Stimulated activated CD4-positive, alpha-beta T cell treated with anti-CD3 and anti-CD28 coated beads, Interleukin-12 subunit alpha, Interleukin-12 subunit beta, amount 100 ng/mL, for 4 hours (primary cell): ENCODE measurements around the gene HOXC6.
"Not testable (repeated sequence)": the region's sequence is repeated elsewhere in the genome, so short reads cannot be mapped to it uniquely, and the experiment has no call there.

Source experiments
- DNase-seq: peaks from one replicate; pipeline ENCODE4 v3.0.0-alpha.2; 2020

Gene HOXC6

DNA sequence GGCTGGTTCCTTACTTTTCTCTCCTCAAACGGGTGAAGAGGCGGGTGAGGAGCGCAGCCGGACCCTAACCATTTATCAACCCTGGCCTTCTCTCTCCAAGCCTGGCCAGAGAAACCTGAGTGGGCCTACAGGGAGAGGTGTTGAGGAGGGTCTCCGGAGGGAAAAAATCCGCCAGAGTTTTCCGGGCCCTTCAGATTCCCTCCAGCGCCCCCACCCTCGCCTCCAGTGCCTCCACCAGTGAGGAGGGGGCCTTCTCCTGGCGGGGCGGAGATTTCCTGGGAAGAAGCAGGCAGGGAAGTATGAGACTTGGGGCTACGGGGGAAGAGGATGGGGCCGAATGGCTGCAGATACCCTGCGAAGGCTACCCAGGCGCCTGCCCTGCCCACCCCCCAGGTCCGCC lies 3.2 kb downstream of the HOXC6 start:
- DNase-seq: no peak

GRCh38 chr12:54032086-54032619 lies 3.9 kb downstream of the HOXC6 start:
- no peak for DNase-seq

- DNase-seq: peak; percentile 47
Observed at GRCh38 chr12:54032627-54033100, 4.4 kb downstream of the HOXC6 start, which contains the start of gene HOXC5. Gene HOXC5, plus strand, starts transcription at chr12:54033050. Its CDS starts 73 bp downstream, at chr12:54033123.

GRCh38 chr12:54033106-54033979 lies 5.1 kb downstream of the HOXC6 start:
- DNase-seq: no peak

- DNase-seq: no peak
Observed at GRCh38 chr12:54033980-54034784, 5.9 kb downstream of the HOXC6 start.

DNA sequence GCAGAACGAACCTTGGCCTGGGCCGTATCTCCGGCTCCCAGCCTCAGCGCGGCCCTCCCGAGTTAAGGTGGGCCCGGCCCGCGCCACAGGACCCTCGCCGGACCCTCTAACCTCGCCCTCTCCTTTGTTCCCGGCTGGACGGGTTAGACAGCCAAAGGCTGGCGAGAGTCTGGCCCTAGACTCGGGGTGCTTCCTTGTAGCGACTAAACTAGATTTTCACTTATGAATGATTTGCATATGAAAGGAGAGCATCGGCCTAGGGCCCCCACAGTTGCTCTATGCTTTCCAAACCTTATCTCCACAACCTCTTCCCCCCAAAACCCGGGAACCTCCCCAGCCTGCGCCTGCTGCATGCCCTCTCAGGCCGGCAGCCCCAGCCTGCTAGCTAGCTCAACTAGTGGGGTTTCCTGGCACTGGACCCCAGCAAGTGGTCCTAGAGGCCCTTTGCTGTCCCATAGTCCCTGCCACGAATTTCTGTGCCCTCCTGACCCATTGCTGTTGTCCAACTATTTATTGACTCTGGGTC lies 6.6 kb downstream of the HOXC6 start:
- no peak for DNase-seq

DNA sequence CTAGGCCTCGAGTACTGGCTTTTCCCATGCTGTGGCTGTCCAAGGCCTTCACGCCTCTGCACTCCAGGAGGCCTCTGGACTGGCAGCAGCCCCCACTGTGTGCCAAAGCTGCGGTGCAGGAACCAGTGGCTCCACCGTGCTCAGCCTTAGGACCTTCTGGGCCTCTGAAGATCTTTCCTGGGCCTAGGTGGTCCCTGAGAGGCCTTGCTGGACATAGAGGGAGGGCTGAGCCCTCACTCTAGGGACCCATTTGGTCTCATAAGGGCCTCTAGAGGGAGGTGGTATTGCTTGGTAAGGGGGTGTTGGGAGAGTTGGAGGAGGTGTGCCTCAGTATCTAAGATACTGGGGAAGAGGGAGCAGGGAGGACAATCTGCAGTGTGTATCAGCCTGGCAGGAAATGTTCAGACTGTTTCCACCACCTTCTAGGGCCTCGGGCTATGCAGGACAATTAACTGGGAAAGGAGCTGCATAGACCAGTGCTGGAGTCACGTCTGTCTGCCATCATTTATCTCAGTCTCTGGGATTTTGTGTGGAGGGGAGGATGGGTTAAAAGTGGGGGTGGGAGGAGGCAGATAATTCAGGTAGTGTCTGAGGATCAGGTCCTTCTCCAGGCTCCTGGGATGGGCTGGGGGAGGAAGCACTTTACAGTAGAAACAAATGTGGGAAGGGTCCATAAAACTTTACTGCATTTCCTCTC lies 7.5 kb downstream of the HOXC6 start:
- DNase-seq: no peak

GRCh38 chr12:54036620-54037359 lies 8.6 kb downstream of the HOXC6 start:
- DNase-seq: no peak

GRCh38 chr12:54037360-54038283 lies 9.4 kb downstream of the HOXC6 start:
- DNase-seq: no peak

- no peak for DNase-seq
Observed at GRCh38 chr12:54038284-54038870, 10.1 kb downstream of the HOXC6 start.

GRCh38 chr12:54038871-54039414 lies 10.7 kb downstream of the HOXC6 start:
- DNase-seq: no peak

GRCh38 chr12:54039417-54040147 lies 11.3 kb downstream of the HOXC6 start:
- no peak for DNase-seq

DNA sequence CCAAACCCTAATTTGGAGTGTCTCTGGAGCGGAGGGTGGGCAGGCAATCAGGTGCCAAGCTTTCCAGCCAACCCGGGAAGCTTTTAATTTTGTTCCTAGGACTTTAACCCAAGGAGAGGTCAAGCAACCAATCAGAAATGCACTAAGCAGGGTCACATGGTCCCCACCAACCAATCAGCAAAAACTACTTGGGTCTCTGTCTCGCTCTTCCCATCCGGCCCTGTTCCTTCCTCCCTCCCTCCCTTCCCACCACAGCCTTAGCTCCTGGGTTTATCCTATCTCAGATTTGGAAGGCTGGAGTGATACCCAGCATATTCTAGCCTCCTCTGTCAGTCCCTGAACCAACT lies 11.9 kb downstream of the HOXC6 start:
- no peak for DNase-seq

DNA sequence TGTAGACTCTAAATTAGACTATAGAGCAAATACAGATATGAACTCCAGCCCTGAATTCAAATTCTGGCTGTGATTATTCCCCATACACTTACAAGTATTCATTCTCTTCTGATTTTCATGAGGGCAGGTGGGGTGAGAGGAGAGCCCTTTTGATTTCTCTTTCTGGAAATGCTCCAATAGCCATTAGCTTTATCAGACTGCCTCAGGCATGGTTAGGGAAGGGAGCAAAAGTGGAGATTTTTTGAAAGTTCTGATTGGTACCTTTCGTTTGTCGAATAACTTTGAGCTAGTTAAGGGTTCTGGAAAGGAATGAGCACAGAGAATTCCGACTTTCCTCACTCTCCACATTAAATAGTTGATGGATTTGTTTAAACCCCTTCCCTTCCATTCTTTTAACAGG lies 12.4 kb downstream of the HOXC6 start:
- DNase-seq: no peak

GRCh38 chr12:54041097-54041690 lies 13.0 kb downstream of the HOXC6 start:
- no peak for DNase-seq

GRCh38 chr12:54042033-54042432 lies 13.8 kb downstream of the HOXC6 start:
- not testable (repeated sequence) for DNase-seq

DNA sequence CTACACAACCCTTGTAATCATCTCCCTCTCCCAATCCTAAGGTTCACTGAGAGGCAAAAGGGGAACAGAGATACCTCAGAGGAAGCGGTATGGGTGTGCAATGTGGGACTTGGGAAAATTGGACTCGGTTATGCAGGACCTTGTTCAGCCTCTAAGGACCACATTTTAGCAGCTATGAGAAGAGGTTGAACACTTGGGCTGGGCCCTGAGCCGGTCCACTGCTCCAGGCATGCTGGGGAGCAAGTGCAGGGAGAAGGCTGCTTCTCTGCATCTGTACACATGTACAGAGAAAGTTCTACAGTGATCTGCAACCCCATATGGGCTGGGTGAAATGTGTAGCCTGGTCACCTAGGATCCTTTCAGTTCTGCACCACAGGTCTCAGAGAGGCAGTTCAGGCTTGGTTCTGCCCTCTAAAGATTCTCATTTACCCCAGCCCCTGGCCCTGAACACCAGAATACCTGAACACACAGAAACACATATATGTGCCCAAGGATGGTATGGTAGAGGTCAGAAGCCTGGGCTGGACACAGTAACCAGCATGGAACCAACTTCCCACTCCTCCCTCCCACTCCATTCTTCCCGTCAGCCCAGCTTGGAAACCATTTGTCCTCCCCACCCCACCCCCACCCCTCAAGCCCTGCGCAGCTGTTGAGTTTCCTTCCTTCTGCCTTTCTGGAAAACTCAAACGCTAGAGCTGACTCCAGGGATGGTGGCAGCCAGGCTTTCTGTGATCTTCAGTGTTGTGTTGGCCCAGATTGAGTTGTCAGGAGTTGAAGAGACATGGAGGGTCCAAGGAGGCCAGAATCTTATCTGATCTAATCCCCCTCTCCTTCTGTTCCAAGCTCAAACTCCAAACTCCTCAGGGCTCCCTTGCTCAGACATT lies 15.0 kb downstream of the HOXC6 start:
- DNase-seq: no peak
